Mucosa of gallbladder (tissue), 1 donor: ENCODE measurements around the gene ADAM11. TPM values are rescaled to one million over a fixed set of nuclear protein-coding genes. Genes with fewer than 3 reads are reported as not detected.
"Not testable (repeated sequence)": the region's sequence is repeated elsewhere in the genome, so short reads cannot be mapped to it uniquely, and the experiment has no call there.

Experiments used
- DNase-seq: peaks from one replicate; pipeline ENCODE4 v3.0.0-alpha.2; 2020; ENCODE audit warnings: low spot score
- total RNA-seq: library from RNA; stranded (reverse); gene quantifications from one replicate; pipeline ENCODE4 v1.2.1, GENCODE V29; 2021
- donor health status: DM: no; HTN: no; CAD: no.

ADAM11 gene
- total RNA-seq, result 2.8 TPM

- DNase-seq, result no peak
Measured at GRCh38 chr17:44758414-44759085, at the start of gene ADAM11. TSS of gene ADAM11 (plus strand) at chr17:44758988. CDS start at chr17:44759200, 212 bp downstream.

- no peak for DNase-seq
Measured at GRCh38 chr17:44719444-44719843, 39.3 kb upstream of the ADAM11 start.

- no peak for DNase-seq
Measured at GRCh38 chr17:44722254-44722653, 36.5 kb upstream of the ADAM11 start.

- not testable (repeated sequence) for DNase-seq
Measured at GRCh38 chr17:44726121-44726520, 32.7 kb upstream of the ADAM11 start.

- DNase-seq, result no peak
Measured at GRCh38 chr17:44733753-44734152, 25.0 kb upstream of the ADAM11 start.

GRCh38 chr17:44734272-44734671, 24.5 kb upstream of the ADAM11 start:
- DNase-seq, result no peak

GRCh38 chr17:44736551-44737240, 22.1 kb upstream of the ADAM11 start:
- DNase-seq, result no peak

GRCh38 chr17:44738214-44738906, 20.4 kb upstream of the ADAM11 start:
- DNase-seq, result no peak

GRCh38 chr17:44741316-44741715, 17.5 kb upstream of the ADAM11 start:
- no peak for DNase-seq

- no peak for DNase-seq
Measured at GRCh38 chr17:44745301-44745700, 13.5 kb upstream of the ADAM11 start.

- DNase-seq, result not testable (repeated sequence)
Measured at GRCh38 chr17:44745738-44746137, 13.1 kb upstream of the ADAM11 start.

GRCh38 chr17:44747566-44747965, 11.2 kb upstream of the ADAM11 start:
- no peak for DNase-seq

- DNase-seq, result no peak
Measured at GRCh38 chr17:44749076-44749979, 9.5 kb upstream of the ADAM11 start.

- DNase-seq, result no peak
Measured at GRCh38 chr17:44749980-44750318, 8.8 kb upstream of the ADAM11 start.

GRCh38 chr17:44751331-44751730, 7.5 kb upstream of the ADAM11 start:
- DNase-seq, result no peak

- no peak for DNase-seq
Measured at GRCh38 chr17:44751806-44752205, 7.0 kb upstream of the ADAM11 start.

GRCh38 chr17:44752953-44753861, 5.6 kb upstream of the ADAM11 start:
- DNase-seq, result no peak

- DNase-seq, result no peak
Measured at GRCh38 chr17:44754276-44754675, 4.5 kb upstream of the ADAM11 start.

GRCh38 chr17:44755180-44755579, 3.6 kb upstream of the ADAM11 start:
- not testable (repeated sequence) for DNase-seq

GRCh38 chr17:44757045-44757917, 1.5 kb upstream of the ADAM11 start:
- DNase-seq, result no peak
